Islet precursor cell (in vitro differentiated cells): Measurements from ENCODE around the gene MGLL.
"Not testable (repeated sequence)": the region's sequence is repeated elsewhere in the genome, so short reads cannot be mapped to it uniquely, and the experiment has no call there.

ENCODE experiments used
- DNase-seq: peaks from one replicate; pipeline ENCODE4 v3.0.0-alpha.2; 2018

The MGLL gene

GRCh38 chr3:127684871-127685707 is 137.2 kb downstream of the MGLL start:
- peak; percentile 50 for DNase-seq

DNA sequence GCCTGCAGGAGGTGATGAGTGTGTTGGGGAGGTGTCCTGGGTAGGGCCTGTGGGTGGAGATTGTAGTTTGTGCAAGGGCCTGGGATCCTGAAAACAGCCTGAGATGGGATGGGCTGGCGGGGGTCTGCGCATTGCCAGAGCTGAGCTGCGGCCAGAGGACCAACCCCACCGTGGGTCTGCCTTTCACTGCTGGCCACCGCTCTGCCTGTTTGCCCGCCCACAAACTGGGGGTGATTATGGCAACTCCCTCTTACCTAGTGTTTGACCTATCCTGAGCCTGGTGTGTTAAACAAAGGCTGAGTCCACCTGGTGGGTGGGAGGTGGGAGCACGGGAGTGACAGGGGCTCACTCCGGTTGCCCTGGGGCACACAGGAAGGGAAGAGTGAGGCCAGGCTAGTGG is 139.8 kb downstream of the MGLL start:
- DNase-seq, result peak; percentile 50

GRCh38 chr3:127682175-127682554 is 140.2 kb downstream of the MGLL start:
- DNase-seq, result not testable (repeated sequence)

GRCh38 chr3:127680798-127681221 is 141.5 kb downstream of the MGLL start:
- peak; percentile 35 for DNase-seq

GRCh38 chr3:127680146-127680661 is 142.1 kb downstream of the MGLL start:
- DNase-seq, result peak; percentile 34

- DNase-seq, result peak; percentile 50
Measured at GRCh38 chr3:127679534-127680145, 142.7 kb downstream of the MGLL start.

GRCh38 chr3:127678611-127679533 is 143.4 kb downstream of the MGLL start:
- DNase-seq, result peak; percentile 43

DNA sequence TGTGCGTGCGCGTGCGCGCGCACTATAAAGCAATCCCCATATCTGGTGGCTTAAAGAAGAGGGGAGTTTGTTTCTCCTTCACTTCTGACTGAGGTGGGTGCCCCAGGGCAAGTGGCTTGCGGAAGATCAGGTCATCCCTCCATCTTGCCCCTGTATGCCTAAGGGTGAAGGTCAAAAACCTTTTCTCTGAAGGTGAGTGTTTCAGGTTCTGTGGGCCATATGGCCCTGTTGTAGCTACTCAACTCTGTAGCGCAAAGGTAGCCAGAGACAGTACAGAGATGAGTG is 144.1 kb downstream of the MGLL start:
- DNase-seq, result no peak

GRCh38 chr3:127677541-127678314 is 144.6 kb downstream of the MGLL start:
- peak; percentile 47 for DNase-seq

- DNase-seq, result peak; percentile 46
Measured at GRCh38 chr3:127676921-127677351, 145.4 kb downstream of the MGLL start.

DNA sequence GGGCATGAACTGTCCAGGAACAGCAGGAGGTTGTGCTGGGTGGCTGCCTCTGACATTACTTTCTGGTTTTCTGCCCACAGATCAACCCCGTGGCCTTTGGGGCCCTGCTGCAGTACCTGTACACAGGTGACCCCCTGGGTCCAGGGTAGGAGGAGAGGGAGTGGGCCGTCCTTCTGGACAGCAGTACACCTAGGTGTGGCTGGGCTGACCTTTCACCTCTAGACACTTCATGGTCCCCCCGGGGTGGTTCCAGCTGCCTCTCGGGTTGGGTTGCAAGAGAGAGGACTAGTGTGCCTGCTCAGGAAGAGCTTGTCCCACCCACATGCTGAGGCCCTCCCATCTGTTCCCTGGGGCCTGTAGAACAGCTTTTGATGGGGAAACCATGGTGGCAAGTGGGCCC is 145.9 kb downstream of the MGLL start:
- no peak for DNase-seq

DNA sequence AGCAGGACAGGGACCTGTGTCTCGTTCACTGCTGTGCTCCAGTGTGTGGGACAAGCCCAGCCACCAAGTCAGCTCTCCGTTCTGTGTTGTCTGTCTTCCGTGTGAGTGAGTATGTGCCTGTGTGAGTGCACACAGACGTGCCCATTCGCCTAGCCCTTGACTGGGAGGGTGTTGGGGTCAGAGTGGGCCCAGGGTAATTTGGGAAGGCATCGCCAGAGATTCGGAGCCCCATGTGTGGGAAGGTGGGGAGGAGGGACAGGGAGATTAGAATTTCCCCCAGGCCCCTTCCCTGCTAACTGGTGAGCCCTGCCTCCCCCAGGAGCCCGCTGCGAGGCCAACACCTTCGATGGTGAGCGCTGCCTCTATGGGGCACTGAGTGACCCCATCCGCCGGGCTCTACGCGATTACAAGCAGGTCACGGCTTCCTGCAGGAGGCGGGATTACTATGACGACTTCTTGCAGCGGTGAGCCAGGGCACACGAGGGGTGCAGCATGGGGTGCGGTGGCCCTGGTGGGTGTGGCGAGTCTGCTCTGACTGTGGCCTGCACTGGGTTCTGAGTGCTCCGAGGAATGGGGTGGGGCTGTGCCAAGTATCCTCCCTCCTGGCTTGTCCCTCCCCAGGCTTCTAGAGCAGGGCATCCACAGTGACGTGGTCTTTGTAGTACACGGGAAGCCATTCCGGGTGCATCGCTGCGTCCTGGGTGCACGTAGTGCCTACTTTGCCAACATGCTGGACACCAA is 146.5 kb downstream of the MGLL start:
- DNase-seq, result peak; percentile 40

DNA sequence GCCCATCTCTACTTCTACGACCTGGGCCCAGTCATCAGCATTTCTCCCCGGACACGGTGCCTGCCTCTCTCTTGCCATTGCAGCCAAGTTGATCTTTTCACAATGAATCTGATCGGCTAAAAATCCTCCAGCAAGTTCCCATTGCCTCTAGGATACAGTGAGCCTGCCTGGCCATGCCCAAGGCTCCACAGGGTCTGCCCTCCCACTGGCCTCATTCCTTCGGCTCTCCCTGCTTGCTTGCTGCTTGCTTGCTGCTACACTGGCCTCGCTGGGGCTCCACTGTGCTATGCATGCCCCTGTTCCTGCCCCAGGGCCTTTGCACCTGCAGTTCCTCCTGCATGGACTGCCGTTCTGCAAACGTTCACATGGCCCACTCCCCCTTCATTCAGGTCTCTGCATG is 147.5 kb downstream of the MGLL start:
- peak; percentile 36 for DNase-seq

GRCh38 chr3:127674101-127674721 is 148.1 kb downstream of the MGLL start:
- DNase-seq, result peak; percentile 42

DNA sequence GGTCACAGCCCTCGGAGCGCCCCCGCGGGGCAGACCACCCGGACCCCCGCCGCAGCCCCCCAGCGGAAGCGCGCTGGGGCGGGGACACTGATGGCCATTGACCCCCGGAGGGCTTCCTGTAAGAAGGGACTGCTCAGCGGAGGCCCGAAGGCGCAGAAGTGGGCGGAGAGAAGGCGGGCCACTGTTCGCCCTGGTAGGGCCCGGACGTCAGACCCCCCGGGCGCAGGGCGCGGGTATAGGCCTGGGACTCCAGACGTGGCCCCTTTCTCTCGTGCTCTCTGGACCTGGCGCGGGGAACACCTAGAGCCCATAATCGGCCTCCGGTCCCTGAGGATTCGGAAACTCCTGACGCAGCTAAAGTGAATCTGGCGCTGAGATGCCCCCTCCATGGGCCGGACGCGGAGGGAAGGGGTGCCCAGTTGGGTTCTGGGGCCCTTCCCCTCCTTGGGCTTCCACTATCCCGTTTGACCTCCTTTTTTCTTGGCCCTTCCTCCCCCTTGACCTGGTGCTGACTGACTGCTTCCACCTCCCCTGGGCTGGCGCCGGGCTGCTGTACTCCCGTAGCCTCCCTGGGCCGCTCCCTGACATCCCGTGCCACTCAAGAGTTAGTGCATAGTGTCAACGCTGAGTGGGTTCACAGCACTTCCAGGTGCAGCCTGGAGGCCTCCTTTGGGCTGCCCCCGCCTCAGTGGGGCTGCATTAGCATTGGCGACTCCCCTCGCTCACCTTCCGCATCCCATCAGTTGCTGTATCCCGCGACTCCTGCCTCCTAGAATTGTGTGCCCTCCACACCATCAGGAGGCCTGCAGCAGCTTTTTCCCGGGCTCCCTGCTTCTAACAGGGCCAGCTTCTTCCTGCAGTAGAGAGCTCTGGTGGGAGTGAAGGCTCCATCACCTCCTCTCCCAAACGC is 148.9 kb downstream of the MGLL start:
- peak; percentile 81 for DNase-seq

GRCh38 chr3:127672429-127673190 is 149.7 kb downstream of the MGLL start, which contains the start of gene ABTB1:
TSS of gene ABTB1 (plus strand) at chr3:127672952. CDS start at chr3:127673026, 74 bp downstream.
- DNase-seq, result peak; percentile 91

DNA sequence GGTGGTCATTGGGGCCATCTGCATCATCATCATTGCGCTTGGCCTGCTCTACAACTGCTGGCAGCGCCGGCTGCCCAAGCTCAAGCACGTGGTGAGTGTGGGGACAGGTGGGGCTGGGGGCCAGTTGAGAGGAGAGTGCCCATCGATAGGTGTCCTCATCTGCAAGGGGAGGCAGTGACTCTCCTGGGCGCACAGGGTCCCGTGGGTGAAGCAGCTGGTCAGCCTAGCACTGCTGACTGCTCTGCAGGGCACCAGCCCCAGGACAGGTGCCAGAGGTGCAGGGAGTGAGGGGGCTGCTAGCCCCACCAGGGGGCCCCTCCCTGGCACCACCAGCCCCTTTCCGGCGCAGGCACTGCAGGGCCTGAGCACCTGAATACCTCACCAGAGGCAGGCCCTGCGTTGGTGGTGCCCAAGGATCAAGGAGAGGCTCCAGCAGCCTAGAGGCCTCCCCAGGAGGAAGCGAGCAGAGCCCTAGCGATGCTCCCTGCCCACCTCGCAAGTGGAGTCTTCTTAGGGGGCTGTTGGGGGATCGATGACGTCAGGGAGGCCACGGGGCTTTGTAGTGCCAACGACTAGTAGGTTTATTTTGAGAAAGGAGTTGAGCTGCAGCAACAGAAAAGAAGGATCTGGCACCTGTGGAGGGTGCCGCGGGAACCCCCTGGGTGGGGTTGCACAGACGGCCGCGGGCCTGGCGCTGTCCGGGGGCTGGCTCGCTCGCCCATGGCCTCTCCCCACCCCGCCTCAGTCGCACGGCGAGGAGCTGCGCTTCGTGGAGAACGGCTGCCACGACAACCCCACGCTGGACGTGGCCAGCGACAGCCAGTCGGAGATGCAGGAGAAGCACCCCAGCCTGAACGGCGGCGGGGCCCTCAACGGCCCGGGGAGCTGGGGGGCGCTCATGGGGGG is 150.5 kb downstream of the MGLL start:
- peak; percentile 49 for DNase-seq
